Uterus (tissue), 4 donors: ENCODE measurements around the gene PSMB5. TPM values are rescaled to one million over a fixed set of nuclear protein-coding genes. Genes with fewer than 3 reads are reported as not detected.

Experiments
- DNase-seq, 2 donors: peaks; one replicate each; pipeline ENCODE4 v3.0.0-alpha.2; 2019 to 2020
- H3K27ac ChIP-seq, 2 donors: fragments of 200-600 bp; sonication (generic); 1 replicate in 1 of 2; 2 replicates in 1 of 2; pipeline ENCODE4 v1.5.1; 2016 to 2018
- H3K27me3 ChIP-seq, 2 donors: fragments of 200-600 bp; sonication (generic); one replicate each; pipeline ENCODE4 v1.5.1; 2018 to 2019; ENCODE audit warnings: control low read depth in 1 of 2
- H3K36me3 ChIP-seq, 2 donors: fragments of 200-600 bp; sonication (generic); one replicate each; pipeline ENCODE4 v1.5.1; 2019; ENCODE audit warnings: control low read depth in 1 of 2
- H3K4me1 ChIP-seq, 2 donors: fragments of 200-600 bp; sonication (generic); one replicate each; pipeline ENCODE4 v1.5.1; 2018 to 2019; ENCODE audit warnings: control low read depth in 1 of 2
- H3K4me3 ChIP-seq, 2 donors: fragments of 200-600 bp; sonication (generic); 1 replicate in 1 of 2; 2 replicates in 1 of 2; pipeline ENCODE4 v1.5.1; 2018 to 2019; ENCODE audit warnings: mild to moderate bottlenecking in 1 of 2
- H3K9me3 ChIP-seq, 2 donors: fragments of 200-600 bp; sonication (generic); one replicate each; pipeline ENCODE4 v1.5.1; 2019; ENCODE audit warnings: control low read depth in 1 of 2
- POLR2A ChIP-seq, 2 donors: fragments of 450-650 bp; IDR thresholded peaks; one replicate each; pipeline ENCODE4 v1.6.1; 2016; ENCODE audit warnings: antibody characterized with exemption in 2 of 2, mild to moderate bottlenecking in 1 of 2, moderate library complexity in 1 of 2
- intact Hi-C: fragments of 100-400 bp; cut with DNase I; formaldehyde crosslinking; loops from one replicate; pipeline ENCODE4 v1.15.1; 2023; ENCODE audit warnings: low total_unique reads
- total RNA-seq, 4 donors: library from RNA; depleted of rRNA in 3 of 4; stranded (reverse); fragments of >200 nt in 3 of 4; gene quantifications; one replicate each; pipeline versions ENCODE4 v1.1.0 to v1.2.4, GENCODE V29; 2014 to 2023
- TF ChIP-seq, protein P1 (sequence below), 4 experiments: fragments of 200-600 bp in 2 of 4; fragments of 450-650 bp in 2 of 4; sonication (generic) in 2 of 4; IDR thresholded peaks; one replicate each; pipeline ENCODE4 v1.5.1; 2016 to 2019; ENCODE audit warnings: antibody characterized with exemption in 4 of 4, mild to moderate bottlenecking in 2 of 4, moderate library complexity in 1 of 4
- donor health status: DM: yes; HTN: yes; CAD: no.

The PSMB5 gene
- total RNA-seq, 4 donors from 2014 or later, result 18.4 to 121 (median 92.0) TPM

DNA sequence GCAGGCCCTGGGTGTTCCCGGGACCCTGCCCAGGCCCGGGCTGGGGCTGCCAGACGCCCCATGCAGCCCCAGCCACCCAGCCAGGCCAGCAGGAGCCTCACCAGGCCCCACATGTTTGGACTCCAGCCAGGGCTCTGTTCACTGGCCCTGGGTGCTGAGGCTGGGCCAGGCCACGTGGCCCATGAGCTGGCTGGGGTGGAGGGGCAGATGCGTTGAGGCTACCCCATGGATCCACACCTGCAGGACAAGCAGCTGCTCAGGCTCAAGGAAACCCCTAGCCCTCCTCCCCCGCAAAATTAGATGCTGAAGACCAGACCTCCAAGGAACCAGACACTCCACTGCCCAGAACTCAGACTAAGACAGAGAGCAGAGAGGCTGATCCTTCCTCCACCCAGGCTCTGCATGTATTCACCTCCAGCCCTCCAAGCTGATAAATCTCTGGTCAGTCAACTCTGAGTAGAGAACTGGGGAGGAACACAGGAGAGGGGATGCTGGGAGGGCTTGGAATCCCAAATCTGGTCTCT is 21.0 kb upstream of the PSMB5 start:
- peak overlapping the region; percentile 86 to 92 for H3K27ac ChIP-seq

DNA sequence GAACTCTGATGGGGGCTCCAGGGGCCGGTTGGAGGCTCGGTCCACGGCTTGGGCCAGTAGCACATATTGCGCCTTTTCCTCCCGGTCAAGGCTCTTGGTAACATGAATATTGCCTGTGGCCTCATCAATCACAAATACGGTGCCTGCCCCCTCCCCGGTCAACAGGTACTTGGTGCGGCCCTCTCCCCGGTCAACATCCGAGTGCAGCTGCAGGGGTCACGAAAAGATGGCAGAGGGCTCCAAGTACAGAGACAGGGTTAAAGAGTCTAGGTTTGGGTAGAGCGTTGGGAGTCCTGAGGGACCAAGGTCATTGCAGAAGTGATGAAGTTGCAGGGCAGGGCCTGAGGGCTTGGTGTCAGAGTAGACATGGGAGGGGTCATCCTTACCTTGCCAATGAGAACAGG is 20.4 kb upstream of the PSMB5 start:
- Histone ChIP-seq H3K9me3 (no peaks in the 10 kb centered on the region), H3K27me3 (no peaks in the 10 kb centered on the region), H3K4me3 (no peak overlapping the region), H3K4me1 (no peaks in the 10 kb centered on the region), H3K27ac (no peak overlapping the region), H3K36me3 (no peaks in the 10 kb centered on the region)
- no peak for DNase-seq
- TF ChIP-seq, protein P1, sequence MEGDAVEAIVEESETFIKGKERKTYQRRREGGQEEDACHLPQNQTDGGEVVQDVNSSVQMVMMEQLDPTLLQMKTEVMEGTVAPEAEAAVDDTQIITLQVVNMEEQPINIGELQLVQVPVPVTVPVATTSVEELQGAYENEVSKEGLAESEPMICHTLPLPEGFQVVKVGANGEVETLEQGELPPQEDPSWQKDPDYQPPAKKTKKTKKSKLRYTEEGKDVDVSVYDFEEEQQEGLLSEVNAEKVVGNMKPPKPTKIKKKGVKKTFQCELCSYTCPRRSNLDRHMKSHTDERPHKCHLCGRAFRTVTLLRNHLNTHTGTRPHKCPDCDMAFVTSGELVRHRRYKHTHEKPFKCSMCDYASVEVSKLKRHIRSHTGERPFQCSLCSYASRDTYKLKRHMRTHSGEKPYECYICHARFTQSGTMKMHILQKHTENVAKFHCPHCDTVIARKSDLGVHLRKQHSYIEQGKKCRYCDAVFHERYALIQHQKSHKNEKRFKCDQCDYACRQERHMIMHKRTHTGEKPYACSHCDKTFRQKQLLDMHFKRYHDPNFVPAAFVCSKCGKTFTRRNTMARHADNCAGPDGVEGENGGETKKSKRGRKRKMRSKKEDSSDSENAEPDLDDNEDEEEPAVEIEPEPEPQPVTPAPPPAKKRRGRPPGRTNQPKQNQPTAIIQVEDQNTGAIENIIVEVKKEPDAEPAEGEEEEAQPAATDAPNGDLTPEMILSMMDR (IDR thresholded peaks at IDR 0.05), result no peak
- TF ChIP-seq POLR2A (IDR thresholded peaks at IDR 0.05), result no peak
- intact Hi-C loops, result loop anchor here (5.0 kb wide), 1 partner anchor 68 kb away; no protein-coding TSS in a partner anchor

More for the DNA sequence above, 21.0 kb upstream of the PSMB5 start:
- H3K27me3 ChIP-seq, result no peaks in the 10 kb centered on the region
- DNase-seq, result no peak
- no peak overlapping the region for H3K4me3 ChIP-seq
- H3K9me3 ChIP-seq, result no peaks in the 10 kb centered on the region
- no peak for TF ChIP-seq POLR2A (IDR thresholded peaks at IDR 0.05)
- TF ChIP-seq, protein P1 (IDR thresholded peaks at IDR 0.05), result no peak
- H3K36me3 ChIP-seq, result no peaks in the 10 kb centered on the region
- no peaks in the 10 kb centered on the region for H3K4me1 ChIP-seq
- intact Hi-C loops, result loop anchor here (5.0 kb wide), 1 partner anchor 68 kb away; no protein-coding TSS in a partner anchor

DNA sequence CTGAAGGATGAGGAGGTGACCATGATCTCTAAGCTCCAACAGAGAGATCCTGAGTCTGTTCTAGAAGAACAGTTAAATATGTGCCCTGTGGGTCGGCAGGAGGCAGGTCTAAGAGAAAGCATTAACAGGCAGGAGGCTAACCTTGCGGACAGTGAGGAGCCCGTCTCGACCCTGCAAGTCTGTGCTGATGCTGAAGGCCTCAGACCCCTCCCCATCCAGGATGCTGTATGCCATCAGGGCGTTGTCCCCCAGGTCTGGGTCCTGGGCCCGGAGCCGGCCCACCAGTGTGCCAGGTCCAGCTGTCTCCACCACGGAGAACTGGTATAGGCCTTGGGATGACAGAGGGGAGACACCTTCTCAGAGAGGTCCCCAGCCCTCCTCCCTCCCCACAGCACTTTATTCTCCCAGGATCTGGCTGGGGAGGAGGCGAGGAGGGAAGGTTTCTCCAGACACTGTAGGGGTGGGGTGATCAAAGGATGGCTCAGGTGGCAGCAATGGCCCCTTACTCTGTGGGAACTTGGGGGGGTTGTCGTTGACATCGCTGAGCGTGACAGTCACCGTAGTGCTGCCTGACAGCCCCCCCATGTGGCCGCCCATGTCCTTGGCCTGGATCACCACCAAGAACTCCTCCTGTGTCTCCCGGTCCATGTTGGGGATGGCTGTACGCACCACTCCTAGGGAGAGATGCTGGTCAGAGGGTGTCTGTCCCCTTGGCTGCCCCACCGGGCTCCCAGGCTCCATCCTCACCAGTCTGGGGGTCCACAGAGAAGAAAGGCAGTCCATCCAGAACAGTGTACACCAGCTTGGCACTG is 19.5 kb upstream of the PSMB5 start:
- no peak for DNase-seq

DNA sequence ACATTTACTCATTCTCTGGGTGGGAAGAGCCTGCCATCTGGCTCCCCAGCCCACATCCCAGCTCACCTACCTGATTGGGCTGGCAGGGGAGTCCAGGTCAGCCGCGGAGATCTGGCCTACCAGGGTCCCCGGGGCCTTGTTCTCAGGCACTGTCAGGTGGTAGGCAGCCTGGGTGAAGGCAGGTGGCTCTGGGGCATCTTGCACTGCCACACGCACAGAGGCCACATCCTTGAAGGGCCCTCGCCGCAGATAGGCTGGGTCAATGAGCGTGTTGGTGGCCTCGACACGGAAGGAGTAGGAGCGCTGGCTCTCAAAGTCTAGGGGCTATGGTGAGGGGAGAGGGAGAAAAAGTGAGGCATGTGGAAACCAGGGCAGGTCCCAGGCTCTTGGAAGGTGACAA is 18.7 kb upstream of the PSMB5 start:
- no peaks in the 10 kb centered on the region for H3K9me3 ChIP-seq
- DNase-seq, result no peak
- H3K27me3 ChIP-seq, result no peaks in the 10 kb centered on the region
- no peak overlapping the region for H3K4me3 ChIP-seq
- no peaks in the 10 kb centered on the region for H3K4me1 ChIP-seq
- intact Hi-C loops, result no loop called here
- no peak overlapping the region for H3K27ac ChIP-seq
- no peak for TF ChIP-seq POLR2A (IDR thresholded peaks at IDR 0.05)
- TF ChIP-seq, protein P1 (IDR thresholded peaks at IDR 0.05), result no peak
- no peaks in the 10 kb centered on the region for H3K36me3 ChIP-seq

More for the DNA sequence above, 19.5 kb upstream of the PSMB5 start:
- Histone ChIP-seq H3K4me3 (no peak overlapping the region), H3K27me3 (no peaks in the 10 kb centered on the region), H3K27ac (no peak overlapping the region), H3K4me1 (no peaks in the 10 kb centered on the region), H3K9me3 (no peaks in the 10 kb centered on the region), H3K36me3 (no peaks in the 10 kb centered on the region)
- intact Hi-C loops, result no loop called here
- TF ChIP-seq, protein P1 (IDR thresholded peaks at IDR 0.05), result no peak
- no peak for TF ChIP-seq POLR2A (IDR thresholded peaks at IDR 0.05)

DNA sequence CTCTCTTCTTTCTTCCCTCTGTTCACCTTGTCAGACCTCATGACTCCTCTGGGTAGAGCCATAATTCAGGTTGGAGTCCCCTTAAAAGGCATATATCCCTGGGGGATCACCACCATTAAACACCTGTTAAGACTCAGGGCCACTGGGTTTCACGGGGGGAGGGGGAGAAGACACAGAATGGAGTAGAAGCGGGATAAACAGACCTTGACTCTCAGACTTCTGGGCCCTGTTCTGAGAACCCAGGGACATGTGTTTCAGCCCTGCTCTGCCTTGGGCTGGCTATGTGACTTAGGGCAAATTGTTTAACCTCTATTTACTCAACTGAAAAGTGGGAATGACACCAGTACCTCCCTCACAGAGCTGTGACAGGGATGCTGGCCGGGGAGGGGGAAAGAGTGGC is 18.0 kb upstream of the PSMB5 start:
- Histone ChIP-seq H3K27ac (no peak overlapping the region), H3K4me3 (no peak overlapping the region), H3K9me3 (no peaks in the 10 kb centered on the region), H3K36me3 (no peaks in the 10 kb centered on the region), H3K4me1 (no peaks in the 10 kb centered on the region), H3K27me3 (no peaks in the 10 kb centered on the region)
- TF ChIP-seq, protein P1 (IDR thresholded peaks at IDR 0.05), result no peak
- no peak for TF ChIP-seq POLR2A (IDR thresholded peaks at IDR 0.05)
- DNase-seq, result no peak
- intact Hi-C loops, result no loop called here
